Endodermal cell (in vitro differentiated cells): Measurements from ENCODE around the gene APOL3. TPM values are rescaled to one million over a fixed set of nuclear protein-coding genes. Genes with fewer than 3 reads are reported as not detected.

ENCODE experiments used
- DNase-seq: peaks from one replicate; pipeline ENCODE4 v3.0.0-alpha.2; 2017
- H3K27ac ChIP-seq: 2 replicates; pipeline ENCODE4 v1.5.1; 2013; ENCODE audit warnings: mild to moderate bottlenecking, low read depth, low read length, moderate library complexity
- H3K27me3 ChIP-seq: 2 replicates; pipeline ENCODE4 v1.6.1; 2013; ENCODE audit warnings: mild to moderate bottlenecking, low read length, moderate library complexity; ENCODE audit not compliant: insufficient read depth, control insufficient read depth, poor library complexity, severe bottlenecking
- H3K36me3 ChIP-seq: 2 replicates; pipeline ENCODE4 v1.7.0; 2013; ENCODE audit warnings: mild to moderate bottlenecking, low read length, moderate library complexity; ENCODE audit not compliant: control insufficient read depth, insufficient read depth
- H3K4me1 ChIP-seq: one replicate; pipeline ENCODE4 v1.7.0; 2013; ENCODE audit warnings: low read length; ENCODE audit not compliant: control insufficient read depth, insufficient read depth
- H3K4me3 ChIP-seq: 2 replicates; pipeline ENCODE4 v1.5.1; 2013; ENCODE audit warnings: mild to moderate bottlenecking, low read length, moderate library complexity
- H3K9ac ChIP-seq: 2 replicates; pipeline ENCODE4 v1.6.1; 2013; ENCODE audit warnings: mild to moderate bottlenecking, low read length, moderate library complexity; ENCODE audit not compliant: poor library complexity, severe bottlenecking; ENCODE audit errors: extremely low read depth
- H3K9me3 ChIP-seq: 2 replicates; pipeline ENCODE4 v1.6.1; 2013; ENCODE audit warnings: mild to moderate bottlenecking, low read length, moderate library complexity; ENCODE audit not compliant: control insufficient read depth
- H3K27ac Mint-ChIP-seq: 2 replicates; pipeline ENCODE4 v1.8.0; 2020; ENCODE audit warnings: mixed read lengths
- H3K27me3 Mint-ChIP-seq: 2 replicates; pipeline ENCODE4 v1.8.0; 2021; ENCODE audit warnings: mild to moderate bottlenecking, mixed read lengths; ENCODE audit not compliant: insufficient read depth
- H3K36me3 Mint-ChIP-seq: 2 replicates; pipeline ENCODE4 v1.8.0; 2020; ENCODE audit warnings: low read depth, mixed read lengths
- H3K4me1 Mint-ChIP-seq: 2 replicates; pipeline ENCODE4 v1.8.0; 2020; ENCODE audit warnings: mixed read lengths
- H3K4me3 Mint-ChIP-seq: 2 replicates; pipeline ENCODE4 v1.8.0; 2020; ENCODE audit warnings: mild to moderate bottlenecking, moderate library complexity, mixed read lengths
- H3K9me3 Mint-ChIP-seq: 2 replicates; pipeline ENCODE4 v1.8.0; 2020; ENCODE audit warnings: mild to moderate bottlenecking, mixed read lengths
- CTCF ChIP-seq: fragments of 200-600 bp; sonication (generic); conservative IDR thresholded peaks from 2 replicates; pipeline ENCODE4 v1.5.0; 2021; ENCODE audit warnings: antibody characterized with exemption, mild to moderate bottlenecking
- WGBS, 2 experiments: methylation state at CpG; one replicate each; pipeline versions ENCODE4 v1.1.5 to v1.1.7; 2013; ENCODE audit warnings: missing lambda C conversion rate in 2 of 2, mixed read lengths in 1 of 2; ENCODE audit not compliant: insufficient coverage in 1 of 2, insufficient read length in 1 of 2; 5-methylcytosine and 5-hydroxymethylcytosine counted together
- total RNA-seq, 2 donors: library from RNA; stranded (reverse); fragmentation: NEBNext Ultra II Directional in 1 of 2; extraction: Animal tissue kit (Norgen Biotek cat#: 25700) in 1 of 2; gene quantifications; 2 replicates in 1 of 2; 3 replicates in 1 of 2; pipeline ENCODE4 v1.2.1, GENCODE V29; 2021

Gene APOL3
- total RNA-seq, 2 donors from 2014 or later: 0.46 to 1.1 TPM

GRCh38 chr22:36117053-36117554 is 43.5 kb downstream of the APOL3 start:
- 92 to 95% methylated on average over 6 to 9 of the region's 9 CpGs for WGBS, 2 experiments
- no peak overlapping the region for H3K4me3 ChIP-seq
- no peaks in the 10 kb centered on the region for H3K9me3 ChIP-seq

GRCh38 chr22:36116127-36116526 is 44.4 kb downstream of the APOL3 start:
- no peaks in the 10 kb centered on the region for H3K27me3 Mint-ChIP-seq
- H3K9me3 Mint-ChIP-seq: no peaks in the 10 kb centered on the region
- H3K4me1 Mint-ChIP-seq: no peaks in the 10 kb centered on the region
- H3K27ac ChIP-seq: no peak overlapping the region
- H3K4me3 Mint-ChIP-seq: no peak overlapping the region
- no peaks in the 10 kb centered on the region for H3K27me3 ChIP-seq
- no peak overlapping the region for H3K4me3 ChIP-seq
- WGBS, 2 experiments: 86 to 100% methylated on average over 1 to 2 of the region's 2 CpGs
- no peak overlapping the region for H3K9ac ChIP-seq
- H3K27ac Mint-ChIP-seq: no peak overlapping the region
- no peak for DNase-seq
- H3K9me3 ChIP-seq: no peaks in the 10 kb centered on the region
- no peak for TF ChIP-seq CTCF
- no peaks in the 10 kb centered on the region for H3K36me3 ChIP-seq
- no peaks in the 10 kb centered on the region for H3K4me1 ChIP-seq
- no peaks in the 10 kb centered on the region for H3K36me3 Mint-ChIP-seq

More at GRCh38 chr22:36117053-36117554, 43.5 kb downstream of the APOL3 start:
- Histone ChIP-seq H3K27ac (no peak overlapping the region), H3K27me3 (no peaks in the 10 kb centered on the region), H3K9ac (no peak overlapping the region), H3K36me3 (no peaks in the 10 kb centered on the region), H3K4me1 (no peaks in the 10 kb centered on the region)
- Mint-ChIP-seq H3K4me1 (no peaks in the 10 kb centered on the region), H3K27me3 (no peaks in the 10 kb centered on the region), H3K27ac (no peak overlapping the region), H3K4me3 (no peak overlapping the region), H3K9me3 (no peaks in the 10 kb centered on the region), H3K36me3 (no peaks in the 10 kb centered on the region)
- TF ChIP-seq CTCF: no peak
- no peak for DNase-seq

GRCh38 chr22:36113121-36113520 is 47.4 kb downstream of the APOL3 start:
- WGBS, 2 experiments: 85% methylated on average over 1 of the region's 1 CpG; no CpG with 5 or more reads in 1 of the 2 experiments
- TF ChIP-seq CTCF: no peak

More at GRCh38 chr22:36113121-36113520, 47.4 kb downstream of the APOL3 start:
- H3K4me3 ChIP-seq: no peak overlapping the region
- H3K4me1 Mint-ChIP-seq: no peaks in the 10 kb centered on the region
- H3K4me1 ChIP-seq: no peaks in the 10 kb centered on the region
- no peaks in the 10 kb centered on the region for H3K36me3 Mint-ChIP-seq
- no peak overlapping the region for H3K4me3 Mint-ChIP-seq
- DNase-seq: no peak
- H3K27ac Mint-ChIP-seq: no peak overlapping the region
- no peak overlapping the region for H3K27ac ChIP-seq
- no peak overlapping the region for H3K9ac ChIP-seq
- no peaks in the 10 kb centered on the region for H3K27me3 ChIP-seq
- H3K9me3 ChIP-seq: no peaks in the 10 kb centered on the region
- H3K9me3 Mint-ChIP-seq: no peaks in the 10 kb centered on the region
- peaks cover 4% of the 10 kb centered on the region for H3K27me3 Mint-ChIP-seq
- H3K36me3 ChIP-seq: no peaks in the 10 kb centered on the region
